Activated CD4-positive, alpha-beta T cell treated with anti-CD3 and anti-CD28 coated beads, Interleukin-2, Interleukin-6, amounts not matched to agents 100 ng/mL and 50 ng/mL, durations not matched to agents 16 hours and 8 hours (primary cell): Measurements from ENCODE around the gene GTF2IRD1.
"Not testable (repeated sequence)": the region's sequence is repeated elsewhere in the genome, so short reads cannot be mapped to it uniquely, and the experiment has no call there.

Experiments
- DNase-seq: peaks from one replicate; pipeline ENCODE4 v3.0.0-alpha.2; 2020

The GTF2IRD1 gene

DNA sequence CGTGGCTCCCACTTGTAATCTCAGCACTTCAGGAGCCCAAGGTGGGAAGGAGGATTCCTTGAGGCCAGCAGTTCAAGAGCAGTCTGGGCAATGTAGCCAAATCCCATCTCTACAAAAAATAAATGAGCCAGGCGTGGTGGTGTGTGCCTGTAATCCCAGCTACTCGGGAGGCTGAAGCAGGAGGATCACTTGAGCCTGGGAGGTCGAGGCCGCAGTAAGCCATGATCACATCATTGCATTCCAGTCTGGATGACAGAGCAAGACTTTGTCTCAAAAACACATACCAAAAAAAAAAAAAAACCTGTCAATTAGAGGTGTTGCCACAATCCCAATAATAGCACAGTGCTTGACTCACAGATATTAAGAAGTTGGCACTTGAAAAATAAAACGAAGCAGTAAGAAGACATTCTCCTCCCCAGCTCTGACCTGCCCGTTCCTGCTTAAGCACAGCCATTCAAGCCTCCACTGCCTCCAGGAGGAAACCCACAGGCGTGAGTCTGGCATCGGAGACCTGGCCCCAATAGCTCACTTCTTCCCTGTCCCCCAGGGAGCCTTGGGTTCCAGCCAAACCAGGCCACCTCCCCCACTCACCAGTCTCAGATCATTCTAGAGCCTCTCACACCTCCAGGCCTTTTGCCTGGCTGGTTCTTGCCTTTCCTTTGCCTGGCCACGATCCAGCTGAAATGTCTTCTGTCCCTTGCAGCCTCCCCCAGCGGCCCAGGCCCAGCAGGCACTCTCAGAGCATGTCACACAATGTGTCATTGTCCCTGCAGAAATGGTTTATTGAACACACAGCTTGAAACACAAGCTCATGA lies 158.5 kb downstream of the GTF2IRD1 start:
- DNase-seq: no peak

DNA sequence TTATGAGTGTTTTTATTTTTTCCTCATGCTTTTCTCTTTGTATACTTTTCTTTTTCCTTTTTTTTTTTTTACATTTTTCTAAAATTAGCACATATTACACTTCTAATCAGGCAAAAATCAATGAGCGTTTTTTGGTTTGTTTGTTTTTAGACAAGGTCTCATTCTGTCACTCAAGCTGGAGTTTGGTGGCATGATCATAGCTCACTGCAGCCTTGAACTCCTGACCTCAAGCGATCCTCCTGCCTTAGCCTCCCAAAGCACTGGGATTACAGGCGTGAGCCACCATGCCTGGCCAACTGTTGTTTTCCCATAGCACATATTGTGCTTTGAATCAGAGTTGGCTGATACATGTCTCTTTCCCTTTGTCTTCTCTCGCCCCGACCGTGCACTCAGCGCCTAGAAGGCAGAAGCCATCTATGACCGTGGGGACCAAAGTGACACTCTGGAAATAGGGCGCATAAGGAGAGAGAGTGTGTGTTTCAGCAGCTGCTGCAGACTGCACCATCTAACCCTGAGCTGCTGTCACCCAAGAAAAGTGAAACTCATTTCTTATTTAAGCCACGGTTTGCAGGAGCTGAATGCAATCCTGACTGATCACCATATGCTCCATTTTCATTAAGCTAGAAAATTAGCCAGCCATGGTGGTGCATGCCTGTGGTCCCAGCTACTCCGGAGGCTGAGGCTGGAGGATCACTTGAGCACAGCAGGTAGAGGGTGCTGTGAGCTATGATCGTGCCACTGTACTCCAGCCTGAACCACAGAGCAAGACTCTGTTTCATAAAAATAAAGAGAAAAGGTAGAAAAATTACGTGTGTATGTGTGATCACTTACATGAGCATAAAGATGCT lies 162.5 kb downstream of the GTF2IRD1 start:
- DNase-seq: no peak

DNA sequence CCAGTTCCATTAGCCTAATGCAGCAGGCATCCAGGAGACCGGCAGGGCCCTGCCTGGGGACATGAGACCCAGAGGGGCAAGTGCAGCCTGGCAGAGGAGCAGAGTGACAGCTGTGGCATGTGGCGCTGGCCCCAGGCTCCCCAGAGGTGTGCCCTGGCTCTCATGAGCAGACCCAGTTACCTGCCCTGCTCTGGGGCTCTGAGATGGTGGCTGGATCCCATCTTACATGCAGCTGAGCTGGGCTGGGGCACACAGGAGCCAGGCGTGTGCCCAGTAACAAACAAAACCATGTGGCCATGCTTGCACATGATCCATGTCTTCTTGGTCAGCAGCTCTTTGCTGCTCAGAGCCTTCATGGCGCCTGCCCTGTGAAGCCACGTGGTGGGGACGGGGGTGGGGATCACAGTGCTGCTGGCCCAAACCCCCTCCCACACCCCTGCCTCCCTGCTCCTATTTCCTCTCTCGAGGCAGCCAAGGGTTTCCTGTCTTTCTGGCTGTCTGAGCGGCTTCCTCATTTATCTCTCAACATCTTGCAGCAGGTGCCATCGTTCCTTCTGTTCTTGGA lies 163.6 kb downstream of the GTF2IRD1 start:
- no peak for DNase-seq

DNA sequence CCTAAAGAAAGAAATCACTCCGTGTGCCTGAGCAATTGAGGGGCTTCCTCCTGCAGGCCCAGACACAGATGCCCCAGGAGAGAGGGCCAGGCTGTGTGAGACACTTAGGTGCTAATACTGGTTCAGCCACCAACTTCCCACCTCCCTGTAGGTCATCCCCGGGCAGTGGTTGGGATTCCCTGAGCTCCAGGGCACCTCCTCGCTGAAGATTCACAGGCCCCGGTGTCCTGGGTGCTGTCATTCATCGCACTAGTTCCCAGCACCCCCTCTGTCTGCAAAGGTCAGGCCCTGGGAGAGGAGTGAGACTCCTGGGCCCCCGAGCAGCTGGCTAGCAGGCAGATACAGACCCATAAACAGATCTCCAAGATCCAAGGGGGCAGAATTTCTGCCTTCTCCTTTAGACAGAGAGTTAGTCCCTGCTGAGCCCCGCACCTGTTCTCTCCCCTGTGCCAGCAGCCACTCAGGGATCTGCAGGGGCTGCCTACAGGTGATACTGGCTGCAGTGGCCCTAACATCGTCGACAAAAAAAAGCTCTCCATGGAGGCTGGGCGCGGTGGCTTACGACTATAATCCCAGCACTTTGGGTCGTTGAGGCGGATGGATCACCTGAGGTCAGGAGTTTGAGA lies 165.6 kb downstream of the GTF2IRD1 start:
- no peak for DNase-seq

DNA sequence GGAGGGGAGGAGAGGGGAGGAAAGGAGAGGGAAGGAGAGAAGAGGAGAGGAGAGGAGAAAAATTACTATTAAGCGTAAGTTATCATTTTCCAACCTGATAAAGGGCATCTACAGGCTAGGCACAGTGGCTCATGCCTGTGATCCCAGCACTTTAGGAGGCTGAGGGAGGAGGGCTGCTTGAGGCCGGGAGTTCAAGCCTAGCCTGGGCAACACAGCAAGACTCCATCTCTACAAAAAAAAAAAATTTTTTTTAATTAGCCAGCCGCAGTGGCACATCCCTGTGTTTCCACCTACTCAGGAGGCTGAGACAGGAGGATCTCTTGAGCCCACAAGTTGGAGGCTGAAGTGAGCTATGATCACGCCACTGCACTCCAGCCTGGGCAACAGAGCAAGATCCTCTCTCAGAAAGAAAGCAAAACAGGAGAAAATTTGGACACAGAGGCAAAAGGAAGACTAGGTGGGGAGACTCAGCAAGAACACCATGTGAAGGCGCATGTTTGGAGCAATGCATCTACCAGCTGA lies 168.6 kb downstream of the GTF2IRD1 start:
- DNase-seq: no peak

DNA sequence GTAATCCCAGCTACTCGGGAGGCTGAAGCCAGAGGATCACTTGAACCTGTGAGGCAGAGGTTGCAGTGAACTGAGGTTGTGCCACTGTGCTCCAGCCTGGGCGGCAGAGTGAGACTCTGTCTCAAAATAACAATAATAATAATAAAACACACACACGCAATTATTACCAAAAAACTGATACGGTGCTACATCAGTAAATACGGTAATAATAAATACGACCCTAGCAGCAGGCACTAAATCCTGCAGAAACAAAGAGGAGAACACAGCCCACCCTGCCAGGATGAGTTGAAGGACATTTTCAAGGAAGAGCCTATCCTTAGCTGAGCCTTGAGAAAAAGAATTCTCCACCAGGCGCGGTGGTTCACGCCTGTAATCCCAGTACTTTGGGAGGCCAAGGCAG lies 169.4 kb downstream of the GTF2IRD1 start:
- DNase-seq: no peak

DNA sequence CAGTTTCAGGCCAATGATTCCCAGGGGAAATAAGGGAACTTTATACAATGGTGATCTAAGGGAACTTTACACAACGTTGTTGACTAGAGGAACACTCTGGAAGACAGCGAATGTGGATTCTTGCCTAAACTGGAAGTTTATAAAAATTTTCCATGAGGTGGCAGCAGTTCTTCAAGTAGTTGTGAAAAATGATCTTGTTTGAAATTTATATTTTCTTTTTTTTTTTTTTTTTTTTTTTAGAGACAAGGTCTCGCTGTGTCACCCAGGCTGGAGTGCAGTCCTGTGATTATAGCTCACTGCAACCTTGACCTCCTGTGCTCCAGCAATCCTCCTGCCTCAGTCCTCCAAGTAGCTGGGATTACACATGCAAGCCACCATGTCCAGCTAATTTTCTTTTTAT lies 171.7 kb downstream of the GTF2IRD1 start:
- DNase-seq: no peak

DNA sequence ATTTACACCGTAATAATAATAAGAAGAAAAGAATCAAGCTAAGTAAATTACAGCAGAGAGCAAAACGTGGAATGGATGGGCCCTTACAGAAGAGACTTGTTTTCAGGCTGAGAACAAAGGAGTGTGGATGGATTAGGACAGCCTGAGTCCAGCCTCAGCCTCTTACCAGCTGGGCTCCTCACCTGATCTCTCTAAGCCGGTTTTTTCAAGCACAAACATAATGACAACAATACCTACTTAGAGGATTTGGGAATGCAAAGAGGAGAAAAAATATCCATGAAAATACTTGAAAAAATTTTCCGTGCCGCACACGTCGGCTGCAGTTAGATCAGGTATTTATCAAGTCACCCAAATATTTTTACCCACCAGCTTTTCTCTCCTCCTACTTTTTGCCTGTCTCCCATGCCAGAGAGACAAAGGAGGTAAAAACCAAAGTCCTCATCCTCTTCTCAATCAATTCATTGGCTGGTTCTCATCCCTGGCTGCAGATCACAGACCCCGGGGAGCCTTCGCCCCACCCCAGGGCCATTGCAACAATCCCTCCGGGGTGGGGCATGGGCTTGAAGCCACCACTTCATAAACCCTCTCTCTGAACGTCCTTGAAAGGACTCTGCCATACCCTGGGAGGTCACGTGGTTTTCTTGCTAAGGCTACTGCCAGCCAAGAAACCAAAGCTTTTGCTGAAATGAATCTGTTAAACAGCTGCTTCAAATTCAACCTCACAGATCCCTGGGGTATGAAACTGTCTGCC lies 174.1 kb downstream of the GTF2IRD1 start:
- DNase-seq: no peak

DNA sequence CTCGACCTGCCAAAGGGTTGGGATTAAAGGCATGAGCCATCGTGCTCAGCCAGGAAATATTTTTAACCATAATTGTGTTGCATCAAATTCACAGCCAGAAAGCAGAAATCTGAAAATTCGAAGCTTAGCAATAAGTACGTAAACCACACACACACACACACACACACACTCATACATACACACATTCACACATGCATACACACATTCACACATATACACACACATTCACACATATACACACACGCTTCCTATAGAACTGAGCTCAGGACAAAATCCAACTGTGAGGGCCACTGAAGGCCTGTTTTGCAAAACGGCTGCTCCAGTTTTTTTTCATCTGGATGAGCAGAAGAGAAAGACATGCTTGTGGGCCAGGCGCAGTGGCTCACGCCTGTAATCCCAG lies 178.8 kb downstream of the GTF2IRD1 start:
- DNase-seq: no peak

DNA sequence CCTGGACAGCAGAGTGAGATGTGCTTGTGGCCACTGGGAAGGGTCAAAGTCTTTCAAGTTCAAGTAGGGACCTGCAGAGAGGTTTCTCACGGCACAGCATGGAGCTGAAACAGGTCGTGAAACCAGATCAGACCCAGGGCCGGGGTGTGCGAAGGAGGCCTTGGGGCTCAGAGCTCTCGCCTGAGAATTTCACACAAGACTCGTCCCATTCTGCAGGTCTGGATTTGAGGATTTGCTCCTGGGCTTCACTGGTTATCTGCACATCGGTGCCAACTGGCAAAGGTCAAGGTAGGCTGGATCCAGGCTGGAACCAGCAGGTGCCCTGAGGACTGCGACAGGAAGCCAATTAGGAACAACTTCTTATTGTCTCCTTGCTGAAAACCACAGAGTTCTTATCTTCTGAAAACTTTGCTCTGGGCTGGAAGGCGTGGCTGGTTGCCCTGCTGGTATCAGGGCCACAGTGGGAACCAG lies 179.8 kb downstream of the GTF2IRD1 start:
- DNase-seq: no peak

DNA sequence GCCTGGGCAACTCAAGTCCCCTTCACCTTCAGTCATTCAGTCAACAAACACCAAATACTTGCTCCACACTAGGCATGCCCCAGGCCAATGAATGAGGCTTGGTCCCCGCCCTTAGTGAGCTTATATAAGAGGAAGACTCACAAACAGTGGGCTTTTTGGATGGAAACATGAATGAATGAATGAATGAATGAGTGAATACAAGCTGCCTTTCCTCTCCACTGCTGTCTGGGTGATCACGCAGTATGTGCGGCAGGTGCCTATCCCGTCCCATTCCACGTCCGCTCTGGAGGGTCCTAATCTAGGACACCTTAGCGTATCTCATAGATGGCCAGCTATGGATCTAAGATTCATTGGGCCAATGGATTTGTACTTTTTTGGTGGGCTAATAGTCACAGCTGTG lies 184.0 kb downstream of the GTF2IRD1 start:
- DNase-seq: no peak

DNA sequence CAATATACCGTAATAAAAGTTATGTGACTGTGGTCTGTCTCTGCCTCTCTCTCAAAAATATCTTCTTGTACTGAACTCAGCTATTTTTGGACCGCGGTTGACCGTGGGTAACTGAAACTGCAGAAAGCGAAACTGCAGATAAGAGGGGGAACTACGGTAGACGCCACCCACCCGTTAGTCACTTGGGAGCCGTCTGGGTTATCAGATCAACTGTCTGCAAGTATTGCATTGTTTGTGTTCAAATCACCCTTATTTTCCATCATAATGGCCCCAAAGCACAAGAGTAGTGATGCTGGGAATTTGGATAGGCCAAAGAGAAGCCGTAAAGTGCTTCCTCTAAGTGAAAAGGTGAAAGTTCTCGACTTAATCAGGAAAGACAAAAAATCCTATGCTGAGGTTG lies 196.3 kb downstream of the GTF2IRD1 start:
- peak; percentile 89 for DNase-seq

DNA sequence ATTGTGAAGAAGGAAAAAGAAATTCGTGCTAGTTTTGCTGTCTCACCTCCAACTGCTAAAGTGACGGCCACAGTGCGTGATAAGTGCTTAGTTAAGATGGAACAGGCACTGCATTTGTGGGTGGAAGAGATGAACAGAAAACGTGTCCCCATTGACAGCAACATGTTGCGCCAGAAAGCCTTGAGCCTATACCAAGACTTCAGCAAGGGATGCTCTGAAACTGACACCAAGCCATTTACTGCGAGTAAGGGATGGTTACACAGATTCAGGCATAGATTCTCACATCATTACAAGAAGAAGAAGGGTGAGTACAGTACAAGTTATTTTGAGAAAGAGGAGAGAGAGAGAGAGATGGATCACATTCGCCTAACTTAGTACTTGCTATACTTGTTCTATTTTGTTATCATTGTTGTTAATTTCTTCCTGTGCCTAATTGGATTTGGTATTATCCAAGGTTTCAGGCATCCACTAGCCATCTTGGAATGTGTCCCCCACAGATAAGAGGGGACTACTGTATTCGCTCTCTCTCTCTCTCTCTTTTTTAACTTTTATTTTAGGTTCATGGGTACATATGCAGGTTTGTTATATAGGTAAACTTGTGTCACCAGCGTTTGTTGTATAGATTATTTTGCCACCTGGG lies 196.9 kb downstream of the GTF2IRD1 start:
- peak; percentile 60 for DNase-seq

DNA sequence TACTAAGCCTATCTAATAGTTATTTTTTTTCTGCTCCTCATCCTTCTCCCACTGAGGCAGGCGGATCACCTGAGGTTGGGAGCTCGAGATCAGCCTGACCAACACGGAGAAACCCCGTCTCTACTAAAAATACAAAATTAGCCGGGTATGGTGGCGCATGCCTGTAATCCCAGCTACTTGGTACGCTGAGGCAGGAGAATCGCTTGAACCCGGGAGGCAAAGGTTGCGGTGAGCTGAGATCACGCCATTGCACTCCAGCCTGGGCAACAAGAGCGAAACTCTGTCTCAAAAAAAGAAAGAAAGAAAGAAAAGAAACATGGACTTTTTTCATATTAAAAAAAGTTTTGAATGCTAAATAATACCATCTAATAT lies 197.4 kb downstream of the GTF2IRD1 start:
- DNase-seq: not testable (repeated sequence)
